RWPE1 (cell line): Measurements from ENCODE around the gene PLCH2.
A peak's percentile ranks its signal among the peaks of the same experiment; 100 is the strongest.
"Not testable (repeated sequence)": the region's sequence is repeated elsewhere in the genome, so short reads cannot be mapped to it uniquely, and the experiment has no call there.

Source experiments
- CTCF ChIA-PET: fragments of 350-600 bp; sonication (Branson Sonifier 250); formaldehyde crosslinking; extraction: SDS; loops from one replicate; lab custom pipeline; 2021; lab: Yijun Ruan, JAX
- POLR2A ChIA-PET: fragments of 400-600 bp; formaldehyde crosslinking; extraction: SDS; loops from one replicate; lab custom pipeline; 2020; ENCODE audit warnings: antibody characterized with exemption; ENCODE audit not compliant: low non-redundant PET; lab: Yijun Ruan, JAX
- DNase-seq: peaks from one replicate; pipeline ENCODE4 v3.0.0; 2012; ENCODE audit warnings: low spot score
- H3K27ac ChIP-seq: fragments of 450-650 bp; 2 replicates; pipeline ENCODE4 v1.5.1; 2017
- CTCF ChIP-seq: fragments of 450-650 bp; conservative IDR thresholded peaks from 2 replicates; pipeline ENCODE4 v1.5.1; 2017; ENCODE audit warnings: low read depth, mild to moderate bottlenecking

The PLCH2 gene

GRCh38 chr1:2438641-2439040 lies 37.4 kb upstream of the PLCH2 start:
- TF ChIP-seq CTCF: no peak
- peak overlapping the region; percentile 51 for H3K27ac ChIP-seq
- DNase-seq: no peak
- ChIA-PET CTCF (no interaction called here), POLR2A (no interaction called here)

GRCh38 chr1:2439369-2439768 lies 36.7 kb upstream of the PLCH2 start:
- no peak for DNase-seq
- ChIA-PET POLR2A (no interaction called here), CTCF (no interaction called here)
- no peak for TF ChIP-seq CTCF
- peak overlapping the region; percentile 51 for H3K27ac ChIP-seq

GRCh38 chr1:2440346-2440745 lies 35.7 kb upstream of the PLCH2 start:
- CTCF ChIA-PET, H3K27ac ChIP-seq, POLR2A ChIA-PET, DNase-seq: not testable (repeated sequence)

- POLR2A ChIA-PET: no interaction called here
- DNase-seq: no peak
- H3K27ac ChIP-seq: peak overlapping the region; percentile 49
- CTCF ChIA-PET: interaction anchor here (0.9 kb wide), 1 partner anchor 14 kb away, joined by 3 read pairs; no protein-coding TSS in a partner anchor
- TF ChIP-seq CTCF: no peak
Observed at GRCh38 chr1:2441746-2442145, 34.3 kb upstream of the PLCH2 start.

- ChIA-PET POLR2A (no interaction called here), CTCF (interaction anchor here (0.7 kb wide), 1 partner anchor 720 kb away, joined by 3 read pairs; no protein-coding TSS in a partner anchor)
- H3K27ac ChIP-seq: peak overlapping the region; percentile 49
- TF ChIP-seq CTCF: no peak
- DNase-seq: no peak
Observed at GRCh38 chr1:2442661-2443060, 33.4 kb upstream of the PLCH2 start.

GRCh38 chr1:2443277-2444137 lies 32.6 kb upstream of the PLCH2 start:
- peak overlapping the region; percentile 87 for H3K27ac ChIP-seq
- POLR2A ChIA-PET: no interaction called here
- CTCF ChIA-PET: interaction anchor here (0.6 to 0.7 kb wide), 2 partner anchors 30 to 720 kb away, joined by 3 read pairs; no protein-coding TSS in a partner anchor
- no peak for TF ChIP-seq CTCF
- no peak for DNase-seq

- POLR2A ChIA-PET: no interaction called here
Observed at GRCh38 chr1:2444138-2444591, 31.9 kb upstream of the PLCH2 start.

More at GRCh38 chr1:2444138-2444591, 31.9 kb upstream of the PLCH2 start:
- peak overlapping the region; percentile 87 for H3K27ac ChIP-seq
- TF ChIP-seq CTCF: no peak
- CTCF ChIA-PET: interaction anchor here (0.6 kb wide), 1 partner anchor 31 kb away, joined by 3 read pairs; no protein-coding TSS in a partner anchor
- no peak for DNase-seq
